ENCODE results near the gene SOBP. TPM values are rescaled to one million over a fixed set of nuclear protein-coding genes. Genes with fewer than 3 reads are reported as not detected.

The SOBP gene
- total and polyA plus RNA-seq, 2 donors (not counting 3 experiments of a cell fraction or from before 2014, with no cell fraction given) = 0.35 to 6.6 TPM

- intact Hi-C loops (cut with micrococcal nuclease) = no loop called here
- BruUV-seq (replicated peaks) = no TSS peak
- no peak overlapping the region for H3K9ac ChIP-seq (replicated peaks; ENCODE audit: extremely low read depth, insufficient read depth, low read length)
- H3K4me2 ChIP-seq (ENCODE audit: insufficient read depth, low read length) = no peak overlapping the region
- H3K9me3 ChIP-seq (replicated peaks; ENCODE audit: control insufficient read depth, insufficient read depth, low read length) = no peaks in the 10 kb centered on the region
- CTCF ChIA-PET = no interaction called here
- no peaks in the 10 kb centered on the region for H4K20me1 ChIP-seq (replicated peaks; ENCODE audit: control insufficient read depth, extremely low read depth, insufficient read depth, low read length)
- H2AFZ ChIP-seq (ENCODE audit: low read depth, low read length) = no peak overlapping the region
- H3K4me3 ChIP-seq (replicated peaks in 1 of 3; ENCODE audit: insufficient read depth in 1 of 3, low read depth in 1 of 3, low read length in 3 of 3) = no peak overlapping the region
- H3K9me1 ChIP-seq (replicated peaks; ENCODE audit: control insufficient read depth, extremely low read depth, insufficient read depth, low read length) = no peaks in the 10 kb centered on the region
- no peak overlapping the region for H3K27ac ChIP-seq (ENCODE audit: insufficient read depth, low read depth, low read length)
- H3K36me3 ChIP-seq (ENCODE audit: control insufficient read depth in 2 of 2, extremely low read depth in 1 of 2, insufficient read depth in 2 of 2, low read length in 2 of 2) = no peaks in the 10 kb centered on the region
- no peak for FAIRE-seq
- TF ChIP-seq JUN (IDR thresholded peaks at IDR 0.05; ENCODE audit: borderline replicate concordance, insufficient read depth, insufficient read length, low read depth) (no peak), POLR2AphosphoS5 (IDR thresholded peaks at IDR 0.05; ENCODE audit: insufficient read depth, low read depth, low read length) (no peak), MYC (IDR thresholded peaks at IDR 0.05; ENCODE audit: low read depth, low read length) (no peak), EZH2 (IDR thresholded peaks at IDR 0.05; ENCODE audit: borderline replicate concordance, low read depth, low read length, severe bottlenecking) (no peak), POLR2A (IDR thresholded peaks at IDR 0.05; ENCODE audit: low read depth, low read length) (no peak), CTCF (IDR thresholded peaks at IDR 0.05; ENCODE audit: extremely low read depth in 1 of 2, insufficient read depth in 1 of 2, low read depth in 1 of 2, low read length in 2 of 2) (no peak), GATA2 (IDR thresholded peaks at IDR 0.05; ENCODE audit: insufficient read depth, insufficient read length, low read depth, low read length) (no peak), FOS (IDR thresholded peaks at IDR 0.05; ENCODE audit: borderline replicate concordance, insufficient read depth, low read length) (no peak)
- TF ChIP-seq, protein P1, sequence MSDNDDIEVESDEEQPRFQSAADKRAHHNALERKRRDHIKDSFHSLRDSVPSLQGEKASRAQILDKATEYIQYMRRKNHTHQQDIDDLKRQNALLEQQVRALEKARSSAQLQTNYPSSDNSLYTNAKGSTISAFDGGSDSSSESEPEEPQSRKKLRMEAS (IDR thresholded peaks at IDR 0.05; ENCODE audit: insufficient read depth, insufficient read length) = no peak
- no peaks in the 10 kb centered on the region for H3K4me1 ChIP-seq (ENCODE audit: control insufficient read depth, extremely low read depth, insufficient read depth, low read length)
- no peaks in the 10 kb centered on the region for H3K27me3 ChIP-seq (ENCODE audit: control insufficient read depth in 2 of 2, insufficient read depth in 2 of 2, low read length in 2 of 2)
- dilution Hi-C loops (cut with MboI; ENCODE audit: extremely low pct_ligation_motif_present, low sequenced_read_pairs) = no loop called here
- DNase-seq (ENCODE audit: low read depth, low spot score) = no peak
- H3K79me2 ChIP-seq (ENCODE audit: control insufficient read depth, insufficient read depth, low read length) = no peaks in the 10 kb centered on the region
- POLR2A ChIA-PET = no interaction called here
Observed at GRCh38 chr6:107569473-107569872, 79.6 kb downstream of the SOBP start.
